Activated naive CD4-positive, alpha-beta T cell treated with anti-CD3 and anti-CD28 coated beads, Interleukin-2, amount 50 U/mL, for 24 hours (primary cell): ENCODE results near the gene MSN.

Source experiments
- H3K27ac Mint-ChIP-seq: one replicate; pipeline ENCODE4 v1.8.0; 2021; ENCODE audit warnings: mild to moderate bottlenecking, mixed read lengths
- H3K27me3 Mint-ChIP-seq: one replicate; pipeline ENCODE4 v1.8.0; 2021; ENCODE audit warnings: mixed read lengths
- H3K36me3 Mint-ChIP-seq: one replicate; pipeline ENCODE4 v1.8.0; 2021; ENCODE audit warnings: mixed read lengths
- H3K4me1 Mint-ChIP-seq: one replicate; pipeline ENCODE4 v1.8.0; 2021; ENCODE audit warnings: mixed read lengths
- H3K4me3 Mint-ChIP-seq: one replicate; pipeline ENCODE4 v1.8.0; 2021; ENCODE audit warnings: mild to moderate bottlenecking, mixed read lengths
- H3K9me3 Mint-ChIP-seq: one replicate; pipeline ENCODE4 v1.8.0; 2021; ENCODE audit warnings: mixed read lengths

The MSN gene

GRCh38 chrX:65783746-65784145, 116.3 kb downstream of the MSN start:
- peaks cover 8% of the 10 kb centered on the region for H3K4me1 Mint-ChIP-seq
- no peak overlapping the region for H3K4me3 Mint-ChIP-seq
- H3K9me3 Mint-ChIP-seq, result no peaks in the 10 kb centered on the region
- no peak overlapping the region for H3K27ac Mint-ChIP-seq
- H3K27me3 Mint-ChIP-seq, result no peaks in the 10 kb centered on the region
- no peaks in the 10 kb centered on the region for H3K36me3 Mint-ChIP-seq
